Testis (tissue), 2 donors: ENCODE data around the gene SDHAF4.

Experiments used
- CTCF ChIP-seq, 3 experiments: fragments of 450-650 bp in 2 of 3; fragments of 200-600 bp in 1 of 3; sonication (generic) in 1 of 3; IDR thresholded peaks; one replicate each; pipeline ENCODE4 v1.5.1; 2016 to 2019; ENCODE audit warnings: antibody characterized with exemption in 3 of 3, mild to moderate bottlenecking in 2 of 3, moderate library complexity in 1 of 3
- POLR2A ChIP-seq: fragments of 450-650 bp; IDR thresholded peaks from one replicate; pipeline ENCODE4 v1.6.1; 2017; ENCODE audit warnings: antibody characterized with exemption, mild to moderate bottlenecking, moderate library complexity

DNA sequence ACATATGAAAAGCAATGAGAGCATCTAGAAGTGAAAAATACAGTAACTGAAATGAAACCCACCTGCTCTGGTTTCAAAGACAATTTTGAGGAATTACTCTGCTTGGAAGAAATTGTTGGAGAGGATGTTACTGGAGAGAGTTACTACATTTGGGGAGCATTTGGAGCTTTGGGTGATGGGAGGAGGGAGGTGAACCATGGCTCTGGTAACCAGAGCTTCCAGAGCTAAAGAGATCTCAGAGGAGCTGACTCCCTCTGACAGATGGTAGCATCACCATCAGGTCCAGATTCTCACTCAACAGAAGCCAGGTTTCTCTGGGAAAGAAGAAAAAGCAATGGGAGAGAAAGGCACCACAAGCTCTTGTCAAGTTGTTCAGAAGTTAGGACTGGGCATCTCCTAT, 58.7 kb downstream of the SDHAF4 start:
- TF ChIP-seq POLR2A (no peak), CTCF (IDR thresholded peaks at IDR 0.05) (no peak)
